ENCODE results near the gene SLC16A8. TPM values are rescaled to one million over a fixed set of nuclear protein-coding genes. Genes with fewer than 3 reads are reported as not detected.

SLC16A8 gene
- total and polyA plus RNA-seq, 2 donors (not counting 1 experiment from before 2014, with no cell fraction given) = not detected

- Histone ChIP-seq H3K4me1 (ENCODE audit: control insufficient read depth in 2 of 2, insufficient read depth in 2 of 2, low read length in 2 of 2) (peaks cover 0 to 3% of the 10 kb centered on the region in 2 donors), H3K79me2 (ENCODE audit: control insufficient read depth, insufficient read depth, low read length) (no peaks in the 10 kb centered on the region), H3K27ac (ENCODE audit: low read length in 2 of 2) (no peak overlapping the region), H3K36me3 (replicated peaks in 1 of 2; ENCODE audit: control extremely low read depth in 1 of 2, control insufficient read depth in 1 of 2, extremely low read depth in 1 of 2, insufficient read depth in 2 of 2, low read length in 1 of 2) (peaks cover 0 to 9% of the 10 kb centered on the region in 2 experiments), H3K4me2 (replicated peaks; ENCODE audit: low read depth, low read length, poor library complexity, severe bottlenecking) (no peak overlapping the region), H3K9me3 (ENCODE audit: control extremely low read depth in 1 of 3, control insufficient read depth in 2 of 3, insufficient read depth in 1 of 3, low read length in 2 of 3) (peaks cover 0 to 7% (median 0%) of the 10 kb centered on the region in 3 donors), H4K20me1 (ENCODE audit: control insufficient read depth, insufficient read depth, low read length, poor library complexity, severe bottlenecking) (no peaks in the 10 kb centered on the region), H3K27me3 (replicated peaks in 1 of 4; ENCODE audit: control extremely low read depth in 1 of 4, control insufficient read depth in 3 of 4, insufficient read depth in 4 of 4, low read length in 3 of 4) (no peaks in the 10 kb centered on the region), H3K9ac (ENCODE audit: low read length) (no peak overlapping the region), H3K4me3 (ENCODE audit: control extremely low read depth in 1 of 5, extremely low read depth in 1 of 5, insufficient read depth in 1 of 5, low read depth in 2 of 5, low read length in 4 of 5) (no peak overlapping the region), H2AFZ (ENCODE audit: insufficient read depth, low read depth, low read length, poor library complexity, severe bottlenecking) (no peak overlapping the region)
- peak; percentile 86 for ATAC-seq (ENCODE audit: low read depth)
- ChIA-PET CTCF (interaction anchor here (0.6 to 3.7 kb wide), 19 partner anchors 17 to 1476 kb away, joined by 3 to 25 read pairs (median 3); no protein-coding TSS in a partner anchor), POLR2A (interaction anchor here (0.6 kb wide), 1 partner anchor 115 kb away, joined by 3 read pairs; no protein-coding TSS in a partner anchor)
- TF ChIP-seq CTCF (IDR thresholded peaks at IDR 0.05) (peak; percentile 86), EZH2 (IDR thresholded peaks at IDR 0.05; ENCODE audit: borderline replicate concordance, insufficient read depth, low read depth, low read length, poor library complexity, severe bottlenecking) (no peak)
- H3K4me3 Mint-ChIP-seq = no peak overlapping the region
- H3K27me3 Mint-ChIP-seq = no peaks in the 10 kb centered on the region
- no peak overlapping the region for H3K27ac Mint-ChIP-seq
- peak; percentile 76 for DNase-seq
- peaks cover 2% of the 10 kb centered on the region for H3K4me1 Mint-ChIP-seq
- no peaks in the 10 kb centered on the region for H3K9me3 Mint-ChIP-seq (ENCODE audit: insufficient read depth)
- intact Hi-C loops (cut with micrococcal nuclease) = loop anchor here (5.0 kb wide), 1 partner anchor 88 kb away; the partner anchor contains the start of gene MAFF
- WGBS (ENCODE audit: insufficient coverage) = 66% methylated on average over 31 of the region's 32 CpGs
These were observed 30.8 kb upstream of the SLC16A8 start for GRCh38 chr22:38114484-38115398.
